Measurements from ENCODE around the gene SATB2. TPM values are rescaled to one million over a fixed set of nuclear protein-coding genes. Genes with fewer than 3 reads are reported as not detected.

The SATB2 gene
- total RNA-seq, 2 donors from 2014 or later = 219 to 240 TPM

GRCh38 chr2:199456383-199457146 is 1.2 kb downstream of the SATB2 start:
- ATAC-seq (peak; percentile 1), DNase-seq (peak in 1 of 2 donors; percentile 39)
- intact Hi-C loops (cut with DNase I, micrococcal nuclease) = no loop called here

GRCh38 chr2:199455545-199456382 is 2.0 kb downstream of the SATB2 start:
- intact Hi-C loops (cut with DNase I, micrococcal nuclease) = no loop called here
- DNase-seq = peak; percentile 79 to 81
- ATAC-seq = peak; percentile 59

- DNase-seq = no peak
- intact Hi-C loops (cut with DNase I, micrococcal nuclease) = no loop called here
- ATAC-seq = no peak
Observed at GRCh38 chr2:199455210-199455544, 2.6 kb downstream of the SATB2 start.

GRCh38 chr2:199452991-199453379 is 4.8 kb downstream of the SATB2 start:
- DNase-seq (no peak), ATAC-seq (no peak)
- intact Hi-C loops (cut with DNase I, micrococcal nuclease) = no loop called here

GRCh38 chr2:199452260-199452990 is 5.3 kb downstream of the SATB2 start:
- intact Hi-C loops (cut with DNase I, micrococcal nuclease) = no loop called here
- ATAC-seq (no peak), DNase-seq (no peak)

GRCh38 chr2:199449956-199450355 is 7.8 kb downstream of the SATB2 start:
- DNase-seq (no peak), ATAC-seq (no peak)
- intact Hi-C loops (cut with DNase I, micrococcal nuclease) = no loop called here

GRCh38 chr2:199449455-199449854 is 8.3 kb downstream of the SATB2 start:
- intact Hi-C loops (cut with DNase I, micrococcal nuclease) = no loop called here
- ATAC-seq (no peak), DNase-seq (no peak)

- intact Hi-C loops (cut with DNase I, micrococcal nuclease) = no loop called here
- ATAC-seq (peak; percentile 29), DNase-seq (no peak)
Observed at GRCh38 chr2:199446996-199447576, 10.7 kb downstream of the SATB2 start.

GRCh38 chr2:199444749-199445148 is 13.0 kb downstream of the SATB2 start:
- no peak for ATAC-seq

GRCh38 chr2:199443589-199444130 is 14.1 kb downstream of the SATB2 start:
- DNase-seq = no peak
- intact Hi-C loops (cut with DNase I, micrococcal nuclease) = no loop called here
- no peak for ATAC-seq

More at GRCh38 chr2:199444749-199445148, 13.0 kb downstream of the SATB2 start:
- intact Hi-C loops (cut with DNase I, micrococcal nuclease) = no loop called here
- no peak for DNase-seq

- ATAC-seq (peak; percentile 31), DNase-seq (no peak)
- intact Hi-C loops (cut with DNase I, micrococcal nuclease) = no loop called here
Observed at GRCh38 chr2:199442173-199442572, 15.6 kb downstream of the SATB2 start.

- ATAC-seq (peak; percentile 66), DNase-seq (peak; percentile 42 to 58)
- intact Hi-C loops (cut with DNase I, micrococcal nuclease) = no loop called here
Observed at GRCh38 chr2:199441759-199442158, 16.0 kb downstream of the SATB2 start.

- intact Hi-C loops (cut with DNase I, micrococcal nuclease) = no loop called here
- DNase-seq (no peak), ATAC-seq (no peak)
Observed at GRCh38 chr2:199440118-199440517, 17.6 kb downstream of the SATB2 start.

- intact Hi-C loops (cut with DNase I, micrococcal nuclease) = no loop called here
- DNase-seq (no peak), ATAC-seq (no peak)
Observed at GRCh38 chr2:199439542-199439941, 18.2 kb downstream of the SATB2 start.

- DNase-seq = no peak
- peak; percentile 3 for ATAC-seq
- intact Hi-C loops (cut with DNase I, micrococcal nuclease) = no loop called here
Observed at GRCh38 chr2:199439066-199439465, 18.7 kb downstream of the SATB2 start.

- intact Hi-C loops (cut with DNase I, micrococcal nuclease) = no loop called here
- ATAC-seq = no peak
- DNase-seq = no peak
Observed at GRCh38 chr2:199434555-199434954, 23.2 kb downstream of the SATB2 start.

GRCh38 chr2:199433204-199433832 is 24.4 kb downstream of the SATB2 start:
- intact Hi-C loops (cut with DNase I, micrococcal nuclease) = no loop called here
- ATAC-seq = no peak
- no peak for DNase-seq

GRCh38 chr2:199431746-199432213 is 26.0 kb downstream of the SATB2 start:
- DNase-seq = no peak
- intact Hi-C loops (cut with DNase I, micrococcal nuclease) = no loop called here
- ATAC-seq = peak; percentile 13

Data from left colon (tissue), 2 donors.